Endodermal cell (in vitro differentiated cells): ENCODE data around the gene RNF145. TPM values are rescaled to one million over a fixed set of nuclear protein-coding genes. Genes with fewer than 3 reads are reported as not detected.

Experiments
- DNase-seq: peaks from one replicate; pipeline ENCODE4 v3.0.0-alpha.2; 2017
- H3K27ac ChIP-seq: 2 replicates; pipeline ENCODE4 v1.5.1; 2013; ENCODE audit warnings: mild to moderate bottlenecking, low read depth, low read length, moderate library complexity
- H3K27me3 ChIP-seq: 2 replicates; pipeline ENCODE4 v1.6.1; 2013; ENCODE audit warnings: mild to moderate bottlenecking, low read length, moderate library complexity; ENCODE audit not compliant: insufficient read depth, control insufficient read depth, poor library complexity, severe bottlenecking
- H3K36me3 ChIP-seq: 2 replicates; pipeline ENCODE4 v1.7.0; 2013; ENCODE audit warnings: mild to moderate bottlenecking, low read length, moderate library complexity; ENCODE audit not compliant: control insufficient read depth, insufficient read depth
- H3K4me1 ChIP-seq: one replicate; pipeline ENCODE4 v1.7.0; 2013; ENCODE audit warnings: low read length; ENCODE audit not compliant: control insufficient read depth, insufficient read depth
- H3K4me3 ChIP-seq: 2 replicates; pipeline ENCODE4 v1.5.1; 2013; ENCODE audit warnings: mild to moderate bottlenecking, low read length, moderate library complexity
- H3K9ac ChIP-seq: 2 replicates; pipeline ENCODE4 v1.6.1; 2013; ENCODE audit warnings: mild to moderate bottlenecking, low read length, moderate library complexity; ENCODE audit not compliant: poor library complexity, severe bottlenecking; ENCODE audit errors: extremely low read depth
- H3K9me3 ChIP-seq: 2 replicates; pipeline ENCODE4 v1.6.1; 2013; ENCODE audit warnings: mild to moderate bottlenecking, low read length, moderate library complexity; ENCODE audit not compliant: control insufficient read depth
- H3K27ac Mint-ChIP-seq: 2 replicates; pipeline ENCODE4 v1.8.0; 2020; ENCODE audit warnings: mixed read lengths
- H3K27me3 Mint-ChIP-seq: 2 replicates; pipeline ENCODE4 v1.8.0; 2021; ENCODE audit warnings: mild to moderate bottlenecking, mixed read lengths; ENCODE audit not compliant: insufficient read depth
- H3K36me3 Mint-ChIP-seq: 2 replicates; pipeline ENCODE4 v1.8.0; 2020; ENCODE audit warnings: low read depth, mixed read lengths
- H3K4me1 Mint-ChIP-seq: 2 replicates; pipeline ENCODE4 v1.8.0; 2020; ENCODE audit warnings: mixed read lengths
- H3K4me3 Mint-ChIP-seq: 2 replicates; pipeline ENCODE4 v1.8.0; 2020; ENCODE audit warnings: mild to moderate bottlenecking, moderate library complexity, mixed read lengths
- H3K9me3 Mint-ChIP-seq: 2 replicates; pipeline ENCODE4 v1.8.0; 2020; ENCODE audit warnings: mild to moderate bottlenecking, mixed read lengths
- CTCF ChIP-seq: fragments of 200-600 bp; sonication (generic); conservative IDR thresholded peaks from 2 replicates; pipeline ENCODE4 v1.5.0; 2021; ENCODE audit warnings: antibody characterized with exemption, mild to moderate bottlenecking
- WGBS, 2 experiments: methylation state at CpG; one replicate each; pipeline versions ENCODE4 v1.1.5 to v1.1.7; 2013; ENCODE audit warnings: missing lambda C conversion rate in 2 of 2, mixed read lengths in 1 of 2; ENCODE audit not compliant: insufficient coverage in 1 of 2, insufficient read length in 1 of 2; 5-methylcytosine and 5-hydroxymethylcytosine counted together
- total RNA-seq, 2 donors: library from RNA; stranded (reverse); fragmentation: NEBNext Ultra II Directional in 1 of 2; extraction: Animal tissue kit (Norgen Biotek cat#: 25700) in 1 of 2; gene quantifications; 2 replicates in 1 of 2; 3 replicates in 1 of 2; pipeline ENCODE4 v1.2.1, GENCODE V29; 2021

The RNF145 gene
- total RNA-seq, 2 donors from 2014 or later: 50.2 to 50.4 TPM

- H3K4me1 Mint-ChIP-seq: peaks cover 14% of the 10 kb centered on the region
- H3K27ac Mint-ChIP-seq: no peak overlapping the region
- H3K27me3 Mint-ChIP-seq: peaks cover 3% of the 10 kb centered on the region
- H3K36me3 Mint-ChIP-seq: no peaks in the 10 kb centered on the region
- Histone ChIP-seq H3K27ac (no peak overlapping the region), H3K4me3 (no peak overlapping the region), H3K27me3 (no peaks in the 10 kb centered on the region), H3K4me1 (peaks cover 3% of the 10 kb centered on the region), H3K9ac (no peak overlapping the region), H3K9me3 (no peaks in the 10 kb centered on the region), H3K36me3 (no peaks in the 10 kb centered on the region)
- TF ChIP-seq CTCF: no peak
- DNase-seq: no peak
- WGBS, 2 experiments: 96 to 100% methylated on average over 3 to 5 of the region's 7 CpGs
- H3K9me3 Mint-ChIP-seq: no peaks in the 10 kb centered on the region
- no peak overlapping the region for H3K4me3 Mint-ChIP-seq
These were observed 3.5 kb upstream of the RNF145 start for GRCh38 chr5:159212657-159213462.

DNA sequence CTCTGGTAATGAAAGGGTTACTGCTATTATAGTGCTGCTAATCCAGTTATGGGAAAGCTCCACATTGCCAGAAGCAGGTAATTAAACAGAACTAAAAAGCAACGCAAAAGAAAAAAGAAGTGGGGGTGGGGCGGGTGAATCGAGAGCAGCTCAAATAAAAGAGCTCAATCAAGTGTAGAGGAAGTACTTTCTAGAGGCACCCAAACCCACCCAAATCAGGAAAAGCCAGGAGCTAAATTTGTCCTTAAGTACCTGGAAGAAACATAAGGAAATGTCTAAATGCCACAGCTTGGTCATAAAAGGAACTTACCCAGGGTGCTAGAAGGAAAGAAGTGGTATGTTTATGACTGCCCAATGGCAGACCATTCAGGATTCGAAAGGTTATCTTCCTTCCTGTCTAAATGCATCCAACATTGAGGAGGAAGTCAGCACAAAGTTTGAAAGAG is 2.4 kb upstream of the RNF145 start:
- TF ChIP-seq CTCF: no peak
- H3K27ac Mint-ChIP-seq: no peak overlapping the region
- Histone ChIP-seq H3K27me3 (no peaks in the 10 kb centered on the region), H3K36me3 (no peaks in the 10 kb centered on the region), H3K27ac (no peak overlapping the region), H3K9me3 (no peaks in the 10 kb centered on the region), H3K4me3 (no peak overlapping the region), H3K4me1 (peaks cover 3% of the 10 kb centered on the region), H3K9ac (no peak overlapping the region)
- no peak for DNase-seq
- H3K36me3 Mint-ChIP-seq: no peaks in the 10 kb centered on the region
- H3K4me1 Mint-ChIP-seq: peaks cover 23% of the 10 kb centered on the region
- H3K4me3 Mint-ChIP-seq: no peak overlapping the region
- H3K27me3 Mint-ChIP-seq: peaks cover 3% of the 10 kb centered on the region
- 71 to 85% methylated on average over 2 to 4 of the region's 4 CpGs for WGBS, 2 experiments
- no peaks in the 10 kb centered on the region for H3K9me3 Mint-ChIP-seq

- no peaks in the 10 kb centered on the region for H3K27me3 ChIP-seq
- H3K27ac Mint-ChIP-seq: no peak overlapping the region
- H3K36me3 Mint-ChIP-seq: no peaks in the 10 kb centered on the region
- H3K27me3 Mint-ChIP-seq: peaks cover 3% of the 10 kb centered on the region
- WGBS, 2 experiments: no CpG with 5 or more reads among the region's 1 CpG
- peaks cover 5% of the 10 kb centered on the region for H3K4me1 ChIP-seq
- H3K9me3 Mint-ChIP-seq: no peaks in the 10 kb centered on the region
- H3K9ac ChIP-seq: no peak overlapping the region
- H3K36me3 ChIP-seq: no peaks in the 10 kb centered on the region
- no peaks in the 10 kb centered on the region for H3K9me3 ChIP-seq
- no peak for TF ChIP-seq CTCF
- no peak for DNase-seq
- peaks cover 32% of the 10 kb centered on the region for H3K4me1 Mint-ChIP-seq
- no peak overlapping the region for H3K4me3 Mint-ChIP-seq
- no peak overlapping the region for H3K27ac ChIP-seq
- no peak overlapping the region for H3K4me3 ChIP-seq
These were observed 1.5 kb upstream of the RNF145 start for GRCh38 chr5:159210846-159211245.
